Thoracic aorta (tissue), 2 donors: ENCODE results near the gene FGD5. TPM values are rescaled to one million over a fixed set of nuclear protein-coding genes. Genes with fewer than 3 reads are reported as not detected.

Experiments used
- ATAC-seq: fragments of 150-250 bp; one replicate; pipeline ENCODE4 v1.8.0; 2017; ENCODE audit warnings: low read depth; ENCODE audit not compliant: insufficient number of reproducible peaks, low FRiP score
- DNase-seq: peaks from one replicate; pipeline ENCODE4 v3.0.0-alpha.2; 2020; ENCODE audit warnings: low spot score
- H3K27ac ChIP-seq, 2 donors: fragments of 200-600 bp; sonication (generic); 1 replicate in 1 of 2; 2 replicates in 1 of 2; pipeline ENCODE4 v1.5.1; 2016; ENCODE audit warnings: mild to moderate bottlenecking in 2 of 2, moderate library complexity in 2 of 2
- H3K27me3 ChIP-seq: fragments of 200-600 bp; sonication (generic); replicated peaks from 2 replicates; pipeline ENCODE4 v1.6.0; 2016; ENCODE audit warnings: mild to moderate bottlenecking; ENCODE audit not compliant: insufficient read depth
- H3K36me3 ChIP-seq: fragments of 200-600 bp; sonication (generic); one replicate; pipeline ENCODE4 v1.5.1; 2016
- H3K4me1 ChIP-seq, 2 donors: fragments of 200-600 bp; sonication (generic); 1 replicate in 1 of 2; 2 replicates in 1 of 2; pipeline versions ENCODE4 v1.5.1 to v1.6.0; 2016; ENCODE audit warnings: low read depth in 2 of 2, mild to moderate bottlenecking in 1 of 2; ENCODE audit not compliant: control insufficient read depth in 1 of 2
- H3K4me3 ChIP-seq: fragments of 200-600 bp; sonication (generic); 2 replicates; pipeline ENCODE4 v1.5.1; 2016; ENCODE audit warnings: mild to moderate bottlenecking
- H3K9me3 ChIP-seq: fragments of 200-600 bp; sonication (generic); 2 replicates; pipeline ENCODE4 v1.5.1; 2016
- total RNA-seq, 2 donors: library from RNA; depleted of rRNA; stranded (reverse); fragments of >200 nt; gene quantifications; one replicate each; pipeline versions ENCODE4 v1.1.0 to v1.2.3, GENCODE V29; 2016
- TF ChIP-seq, protein P1 (sequence below): fragments of 200-600 bp; sonication (generic); IDR thresholded peaks from one replicate; pipeline ENCODE4 v1.5.1; 2019; ENCODE audit warnings: antibody characterized with exemption

Gene FGD5
- total RNA-seq, 2 donors from 2014 or later: 15.4 to 21.4 TPM

DNA sequence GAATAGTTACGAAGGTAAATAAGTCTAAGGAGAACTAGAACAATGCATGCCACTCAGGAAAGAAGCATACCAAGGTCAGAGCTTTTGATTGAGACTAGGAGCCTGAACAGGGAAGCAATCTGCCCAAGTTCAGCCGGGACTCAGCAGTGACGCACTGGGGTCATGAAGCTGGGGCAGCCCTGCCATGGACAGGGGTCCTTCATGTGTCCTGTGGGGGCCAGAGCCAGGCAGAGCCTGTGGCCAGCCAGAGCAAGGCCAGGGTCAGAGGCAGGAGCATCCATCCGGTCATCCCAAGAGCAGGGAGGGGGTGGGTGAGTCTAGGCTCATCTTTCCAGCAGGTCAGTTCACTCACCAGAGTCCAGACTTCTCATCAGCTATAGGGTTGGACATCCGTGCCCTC, 47.9 kb downstream of the FGD5 start:
- Histone ChIP-seq H3K27ac (no peak overlapping the region), H3K9me3 (no peaks in the 10 kb centered on the region), H3K27me3 (no peaks in the 10 kb centered on the region), H3K4me1 (no peaks in the 10 kb centered on the region), H3K4me3 (no peak overlapping the region), H3K36me3 (no peaks in the 10 kb centered on the region)
- DNase-seq (no peak), ATAC-seq (no peak)
- TF ChIP-seq, protein P1, sequence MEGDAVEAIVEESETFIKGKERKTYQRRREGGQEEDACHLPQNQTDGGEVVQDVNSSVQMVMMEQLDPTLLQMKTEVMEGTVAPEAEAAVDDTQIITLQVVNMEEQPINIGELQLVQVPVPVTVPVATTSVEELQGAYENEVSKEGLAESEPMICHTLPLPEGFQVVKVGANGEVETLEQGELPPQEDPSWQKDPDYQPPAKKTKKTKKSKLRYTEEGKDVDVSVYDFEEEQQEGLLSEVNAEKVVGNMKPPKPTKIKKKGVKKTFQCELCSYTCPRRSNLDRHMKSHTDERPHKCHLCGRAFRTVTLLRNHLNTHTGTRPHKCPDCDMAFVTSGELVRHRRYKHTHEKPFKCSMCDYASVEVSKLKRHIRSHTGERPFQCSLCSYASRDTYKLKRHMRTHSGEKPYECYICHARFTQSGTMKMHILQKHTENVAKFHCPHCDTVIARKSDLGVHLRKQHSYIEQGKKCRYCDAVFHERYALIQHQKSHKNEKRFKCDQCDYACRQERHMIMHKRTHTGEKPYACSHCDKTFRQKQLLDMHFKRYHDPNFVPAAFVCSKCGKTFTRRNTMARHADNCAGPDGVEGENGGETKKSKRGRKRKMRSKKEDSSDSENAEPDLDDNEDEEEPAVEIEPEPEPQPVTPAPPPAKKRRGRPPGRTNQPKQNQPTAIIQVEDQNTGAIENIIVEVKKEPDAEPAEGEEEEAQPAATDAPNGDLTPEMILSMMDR: no peak

DNA sequence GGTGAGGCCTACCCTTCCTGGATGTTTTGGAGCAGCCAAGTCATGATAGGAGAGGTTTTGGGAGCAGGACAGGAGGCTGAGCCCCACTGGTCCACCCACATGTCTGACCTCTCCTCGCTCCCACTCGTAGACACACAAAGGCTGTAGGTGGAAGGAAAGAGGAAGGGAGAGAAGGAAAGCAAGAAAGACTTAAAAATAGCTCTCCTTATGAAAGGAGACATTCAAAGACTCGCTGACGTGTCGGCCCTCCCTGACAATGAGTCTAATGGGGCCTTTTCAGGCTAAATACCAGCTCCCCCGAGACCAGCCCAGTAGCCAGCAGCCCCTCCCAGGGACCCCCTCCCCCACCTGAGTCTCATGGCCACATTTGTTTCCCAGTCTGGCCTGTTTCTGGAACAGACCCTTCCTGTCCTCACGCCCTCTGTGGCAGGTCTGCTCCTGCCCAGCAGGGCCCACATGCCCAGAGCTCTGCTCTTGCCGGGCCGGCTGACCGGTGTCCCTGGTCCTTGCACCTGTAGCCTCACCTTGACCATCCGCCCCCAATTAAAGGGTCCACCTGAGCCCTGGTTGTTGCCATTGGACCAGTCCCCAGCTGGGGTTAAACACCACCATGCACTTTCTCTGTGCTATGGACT, 49.3 kb downstream of the FGD5 start:
- no peak overlapping the region for H3K4me3 ChIP-seq
- ATAC-seq: no peak
- no peak for DNase-seq
- H3K4me1 ChIP-seq: no peaks in the 10 kb centered on the region
- no peaks in the 10 kb centered on the region for H3K27me3 ChIP-seq
- H3K36me3 ChIP-seq: no peaks in the 10 kb centered on the region
- no peaks in the 10 kb centered on the region for H3K9me3 ChIP-seq
- TF ChIP-seq, protein P1: no peak
- H3K27ac ChIP-seq: no peak overlapping the region

DNA sequence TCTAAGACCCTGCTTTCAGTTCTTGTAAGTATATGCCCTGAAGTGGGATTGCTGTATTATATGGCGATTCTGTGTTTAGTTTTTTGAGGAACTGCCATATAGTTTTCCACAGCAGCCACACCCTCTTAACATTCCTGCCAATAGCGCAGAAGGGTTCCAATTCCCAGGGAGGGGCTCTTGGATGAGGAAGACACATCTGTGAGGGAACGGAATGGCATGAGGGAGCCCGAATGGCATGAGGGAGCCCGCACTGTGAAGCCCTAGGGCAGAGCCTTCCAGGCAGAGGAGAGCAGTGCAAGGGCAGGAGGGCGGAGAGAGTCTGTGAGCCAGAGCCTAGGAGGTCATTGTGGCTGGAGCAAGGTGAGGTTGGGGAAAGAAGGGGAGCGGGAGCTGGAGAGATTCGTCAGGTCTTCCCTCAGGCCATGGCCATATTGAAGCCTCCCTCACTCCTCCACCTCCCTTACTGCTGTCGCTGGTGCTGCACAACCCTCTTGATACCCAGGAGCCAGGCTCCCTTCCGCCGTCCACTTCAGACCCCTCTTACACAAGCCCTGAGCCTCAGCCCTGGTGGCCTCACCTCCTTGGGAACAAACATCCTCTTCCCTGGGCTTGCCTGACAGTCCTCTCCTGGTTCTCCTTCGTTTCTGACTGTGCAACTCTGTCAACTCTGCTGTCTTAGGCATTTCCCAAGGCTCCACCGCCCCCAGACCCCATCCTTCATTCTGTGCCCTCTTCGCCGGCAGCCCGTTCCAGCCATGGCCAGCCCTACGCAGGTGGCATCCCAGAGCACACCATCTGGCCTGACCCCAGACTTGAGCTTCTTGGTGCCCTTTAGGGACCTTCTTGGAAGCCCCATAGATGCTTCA, 51.4 kb downstream of the FGD5 start:
- Histone ChIP-seq H3K4me1 (no peaks in the 10 kb centered on the region), H3K4me3 (no peak overlapping the region), H3K36me3 (no peaks in the 10 kb centered on the region), H3K27me3 (no peaks in the 10 kb centered on the region), H3K27ac (no peak overlapping the region), H3K9me3 (no peaks in the 10 kb centered on the region)
- ATAC-seq (no peak), DNase-seq (no peak)
- TF ChIP-seq, protein P1: no peak

DNA sequence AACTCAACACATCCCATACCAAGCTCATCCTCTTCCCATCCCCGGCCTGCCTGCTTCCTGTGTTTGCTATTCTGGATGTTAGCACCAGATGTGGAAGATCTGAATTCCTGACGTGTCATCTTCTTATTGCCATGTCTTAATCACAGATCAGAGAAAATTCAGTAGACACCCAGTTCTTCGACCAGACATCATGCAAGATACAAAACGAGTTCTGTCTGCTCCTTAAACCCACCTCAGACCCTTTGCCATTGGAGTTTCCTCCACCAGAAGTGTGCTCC, 52.0 kb downstream of the FGD5 start:
- ATAC-seq (no peak), DNase-seq (no peak)
- TF ChIP-seq, protein P1: no peak
- no peaks in the 10 kb centered on the region for H3K27me3 ChIP-seq
- H3K4me1 ChIP-seq: no peaks in the 10 kb centered on the region
- no peaks in the 10 kb centered on the region for H3K9me3 ChIP-seq
- no peaks in the 10 kb centered on the region for H3K36me3 ChIP-seq
- H3K27ac ChIP-seq: no peak overlapping the region
- no peak overlapping the region for H3K4me3 ChIP-seq

DNA sequence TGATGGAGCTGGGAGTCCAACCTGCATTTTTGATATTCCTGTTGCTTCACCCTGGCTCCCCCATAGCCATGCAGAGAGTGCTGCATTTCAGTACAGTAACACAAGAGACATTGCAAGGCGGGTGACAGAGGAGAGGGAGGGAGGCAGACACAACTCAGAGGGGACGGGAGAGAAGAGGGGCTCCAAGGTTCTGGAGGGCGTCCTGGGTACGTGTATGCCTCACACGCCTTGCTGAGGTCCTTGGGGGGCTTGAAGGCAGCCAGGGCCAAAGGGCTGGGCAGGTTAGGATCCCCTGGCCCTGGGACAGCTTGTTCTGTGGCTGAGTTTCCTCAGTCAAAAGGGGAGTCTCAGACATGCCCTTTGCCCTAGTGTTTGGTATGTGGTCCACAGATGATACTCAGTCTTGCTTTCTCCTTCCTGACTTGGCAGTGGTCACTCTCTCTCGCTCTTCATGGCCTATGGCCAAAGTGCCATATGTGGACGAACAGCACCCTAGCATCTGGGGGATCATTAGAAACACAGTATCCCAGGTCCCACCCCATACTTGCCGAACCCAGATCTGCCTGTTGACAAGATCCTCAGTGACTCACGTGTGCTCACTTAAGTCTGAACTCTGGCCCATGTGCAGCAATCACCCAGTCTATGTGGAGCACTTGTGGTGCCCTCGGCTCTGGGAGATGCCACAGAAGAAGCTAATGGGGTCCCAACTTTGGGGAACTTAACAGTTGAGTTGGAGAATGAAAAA, 52.9 kb downstream of the FGD5 start:
- Histone ChIP-seq H3K27ac (no peak overlapping the region), H3K4me1 (peaks cover 2 to 3% of the 10 kb centered on the region in 2 donors), H3K9me3 (no peaks in the 10 kb centered on the region), H3K4me3 (no peak overlapping the region), H3K36me3 (no peaks in the 10 kb centered on the region), H3K27me3 (no peaks in the 10 kb centered on the region)
- ATAC-seq (no peak), DNase-seq (no peak)
- TF ChIP-seq, protein P1: no peak
